ENCODE data around the gene MPV17L2. TPM values are rescaled to one million over a fixed set of nuclear protein-coding genes. Genes with fewer than 3 reads are reported as not detected.

Gene MPV17L2
- total RNA-seq, 1 donor from 2014 or later, result 14.7 TPM

DNA sequence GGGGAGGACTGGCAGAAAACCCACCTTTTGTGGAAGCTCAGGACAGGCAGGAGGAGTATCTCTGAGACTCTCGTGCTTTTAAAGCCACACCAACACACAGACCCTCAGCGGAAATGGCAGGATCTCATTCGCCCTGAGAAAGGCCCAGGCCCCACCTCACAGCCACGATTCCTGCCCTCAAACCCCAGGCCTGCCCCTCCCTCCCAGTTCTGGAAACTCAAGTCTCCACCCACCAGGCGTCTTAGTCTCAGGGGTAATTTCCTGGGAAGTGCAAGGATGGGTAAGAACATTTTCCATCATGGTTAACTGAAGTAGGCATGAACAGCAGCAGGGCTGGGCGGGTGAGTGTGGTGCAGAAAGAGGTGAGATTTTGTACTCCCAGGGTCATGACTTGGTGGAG is 41.2 kb downstream of the MPV17L2 start:
- no peak for DNase-seq (ENCODE audit: low spot score)

DNA sequence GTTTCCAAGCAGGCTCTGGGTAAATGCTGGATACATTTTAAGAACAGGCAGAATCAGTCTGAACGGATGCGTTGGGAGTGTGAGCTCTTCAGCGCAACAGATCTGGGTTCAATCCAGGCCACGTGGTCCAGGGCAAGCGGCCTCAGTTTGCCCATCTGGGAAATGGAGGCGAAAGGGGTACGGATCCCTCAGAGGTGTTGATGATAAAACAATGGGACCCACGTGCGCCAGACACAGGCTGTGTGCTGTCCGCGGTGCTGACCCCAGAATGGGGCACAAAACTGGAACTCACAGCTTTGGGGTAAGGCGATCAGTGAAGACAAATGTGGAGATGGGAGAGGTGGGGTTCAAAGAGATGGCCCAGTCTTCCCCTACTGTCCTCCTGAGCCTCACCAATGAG is 46.3 kb downstream of the MPV17L2 start:
- DNase-seq (ENCODE audit: low spot score), result no peak

DNA sequence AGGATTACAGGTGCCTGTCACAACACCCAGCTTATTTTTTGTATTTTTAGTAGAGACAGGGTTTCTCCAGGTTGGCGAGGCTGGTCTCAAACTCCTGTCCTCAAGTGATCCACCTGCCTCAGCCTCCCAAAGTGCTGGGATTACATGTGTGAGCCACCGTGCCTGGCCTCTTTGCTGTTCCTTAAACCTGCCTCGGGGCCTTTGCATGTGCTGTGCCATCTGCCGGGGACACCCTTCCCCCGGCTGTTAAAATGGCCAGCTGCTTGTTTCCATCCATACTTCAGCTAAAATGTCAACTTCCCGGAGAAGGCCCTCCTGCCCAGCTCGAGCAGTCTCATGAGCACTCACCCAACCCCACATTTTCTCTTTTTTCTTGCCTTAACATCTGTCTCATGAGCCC is 52.3 kb downstream of the MPV17L2 start:
- DNase-seq (ENCODE audit: low spot score), result no peak

Other genes with a start within 250 kb of the MPV17L2 start
- 0.34 TPM for gene KCNN1, start 226.1 kb upstream of the MPV17L2 start, total RNA-seq
- gene ARRDC2, start 185.0 kb upstream of the MPV17L2 start, total RNA-seq, result 32.9 TPM
- gene IL12RB1, start 106.3 kb upstream of the MPV17L2 start, total RNA-seq, result 1.6 TPM
- 12.4 TPM for gene MAST3, start 95.4 kb upstream of the MPV17L2 start, total RNA-seq
- gene PIK3R2, start 40.1 kb upstream of the MPV17L2 start, total RNA-seq, result 29.2 TPM
- gene IFI30, start 19.4 kb upstream of the MPV17L2 start, total RNA-seq, result 32.3 TPM
- 6.1 TPM for gene RAB3A, start 10.8 kb downstream of the MPV17L2 start, total RNA-seq
- 3.0 TPM for gene PDE4C, start 33.2 kb downstream of the MPV17L2 start, total RNA-seq
- gene IQCN, start 81.2 kb downstream of the MPV17L2 start, total RNA-seq, result 5.9 TPM
- 94.9 TPM for gene JUND, start 88.4 kb downstream of the MPV17L2 start, total RNA-seq
- gene LSM4, start 129.9 kb downstream of the MPV17L2 start, total RNA-seq, result 99.8 TPM
- 48.5 TPM for gene PGPEP1, start 147.4 kb downstream of the MPV17L2 start, total RNA-seq
- gene GDF15, start 192.9 kb downstream of the MPV17L2 start, total RNA-seq, result 84.1 TPM
- gene LRRC25, start 204.4 kb downstream of the MPV17L2 start, total RNA-seq, result 3.6 TPM
- 74.7 TPM for gene SSBP4, start 226.2 kb downstream of the MPV17L2 start, total RNA-seq
- gene ISYNA1, start 244.9 kb downstream of the MPV17L2 start, total RNA-seq, result 116 TPM